SJSA1 (cell line): ENCODE data around the gene SLC14A1. TPM values are rescaled to one million over a fixed set of nuclear protein-coding genes. Genes with fewer than 3 reads are reported as not detected.

Experiments
- DNase-seq, 2 experiments: peaks; one replicate each; pipeline ENCODE4 v3.0.0-alpha.2; 2015 to 2020; ENCODE audit warnings: low spot score in 2 of 2, low read depth in 1 of 2
- H3K27ac ChIP-seq: fragments of 250-450 bp; sonication (Bioruptor Pico); 2 replicates; pipeline ENCODE4 v1.5.1; 2020; ENCODE audit warnings: mild to moderate bottlenecking, moderate library complexity
- H3K27me3 ChIP-seq: fragments of 250-450 bp; sonication (Bioruptor Pico); replicated peaks from 2 replicates; pipeline ENCODE4 v1.5.1; 2020; ENCODE audit warnings: mild to moderate bottlenecking, moderate library complexity
- H3K36me3 ChIP-seq: fragments of 250-450 bp; sonication (Bioruptor Pico); 2 replicates; pipeline ENCODE4 v1.5.1; 2020; ENCODE audit warnings: mild to moderate bottlenecking
- H3K4me1 ChIP-seq: fragments of 250-450 bp; sonication (Bioruptor Pico); replicated peaks from 2 replicates; pipeline ENCODE4 v1.6.1; 2021; ENCODE audit warnings: mild to moderate bottlenecking
- H3K4me3 ChIP-seq: fragments of 250-450 bp; sonication (Bioruptor Pico); 2 replicates; pipeline ENCODE4 v1.5.1; 2020; ENCODE audit warnings: mild to moderate bottlenecking
- H3K9me3 ChIP-seq: fragments of 250-450 bp; sonication (Bioruptor Pico); replicated peaks from 2 replicates; pipeline ENCODE4 v1.5.1; 2020; ENCODE audit warnings: mild to moderate bottlenecking
- total RNA-seq: library from RNA; depleted of rRNA; stranded (reverse); fragments of >200 nt; shearing (Covaris generic); gene quantifications from 2 replicates; pipeline ENCODE4 v1.2.3, GENCODE V29; 2014; rRNA removed

SLC14A1 gene
- total RNA-seq = 5.1 and 7.8 TPM in 2 replicates

GRCh38 chr18:45723567-45724355, at the start of gene SLC14A1:
TSS of gene SLC14A1 (plus strand) at chr18:45724181. CDS start at chr18:45730321, 6,140 bp downstream.
- H3K4me3 ChIP-seq = no peak within 1 kb of the TSS
- no peaks in the 10 kb centered on the region for H3K36me3 ChIP-seq
- no peak within 1 kb of the TSS for H3K27ac ChIP-seq
- no peak for DNase-seq
- H3K4me1 ChIP-seq = peaks cover 33% of the 10 kb centered on the region
- H3K27me3 ChIP-seq = no peaks in the 10 kb centered on the region
- H3K9me3 ChIP-seq = 0 out of 2 replicates have a peak, but pooled peaks cover 3% of the 10 kb centered on the region

GRCh38 chr18:45677276-45677807, 46.6 kb upstream of the SLC14A1 start:
- H3K36me3 ChIP-seq = no peaks in the 10 kb centered on the region
- no peak overlapping the region for H3K27ac ChIP-seq
- no peak overlapping the region for H3K4me3 ChIP-seq
- no peak for DNase-seq
- peaks cover 2% of the 10 kb centered on the region; the same call in 1 of the 2 replicates for H3K27me3 ChIP-seq
- no peaks in the 10 kb centered on the region for H3K9me3 ChIP-seq
- H3K4me1 ChIP-seq = peaks cover 8% of the 10 kb centered on the region

GRCh38 chr18:45678441-45678840, 45.5 kb upstream of the SLC14A1 start:
- peaks cover 2% of the 10 kb centered on the region; the same call in 1 of the 2 replicates for H3K27me3 ChIP-seq
- peaks cover 8% of the 10 kb centered on the region for H3K4me1 ChIP-seq
- no peaks in the 10 kb centered on the region for H3K9me3 ChIP-seq
- H3K27ac ChIP-seq = no peak overlapping the region
- no peaks in the 10 kb centered on the region for H3K36me3 ChIP-seq
- no peak for DNase-seq
- no peak overlapping the region for H3K4me3 ChIP-seq

GRCh38 chr18:45678850-45679249, 45.1 kb upstream of the SLC14A1 start:
- Histone ChIP-seq H3K4me3 (no peak overlapping the region), H3K27ac (no peak overlapping the region), H3K27me3 (peaks cover 2% of the 10 kb centered on the region; the same call in 1 of the 2 replicates), H3K36me3 (no peaks in the 10 kb centered on the region), H3K9me3 (no peaks in the 10 kb centered on the region), H3K4me1 (peaks cover 8% of the 10 kb centered on the region)
- no peak for DNase-seq

GRCh38 chr18:45680066-45680690, 43.8 kb upstream of the SLC14A1 start:
- Histone ChIP-seq H3K27me3 (peaks cover 2% of the 10 kb centered on the region; the same call in 1 of the 2 replicates), H3K27ac (no peak overlapping the region), H3K4me1 (peaks cover 8% of the 10 kb centered on the region), H3K4me3 (no peak overlapping the region), H3K9me3 (no peaks in the 10 kb centered on the region), H3K36me3 (no peaks in the 10 kb centered on the region)
- no peak for DNase-seq

- no peak for DNase-seq
- Histone ChIP-seq H3K36me3 (no peaks in the 10 kb centered on the region), H3K27ac (no peak overlapping the region), H3K27me3 (no peaks in the 10 kb centered on the region; the same call in 1 of the 2 replicates), H3K4me1 (peaks cover 8% of the 10 kb centered on the region), H3K4me3 (no peak overlapping the region), H3K9me3 (no peaks in the 10 kb centered on the region)
Measured at GRCh38 chr18:45682181-45682580, 41.8 kb upstream of the SLC14A1 start.

GRCh38 chr18:45684341-45685115, 39.5 kb upstream of the SLC14A1 start:
- DNase-seq = no peak
- Histone ChIP-seq H3K9me3 (no peaks in the 10 kb centered on the region; the same call in 1 of the 2 replicates), H3K4me3 (no peak overlapping the region), H3K4me1 (peaks cover 8% of the 10 kb centered on the region), H3K36me3 (no peaks in the 10 kb centered on the region), H3K27ac (no peak overlapping the region), H3K27me3 (no peaks in the 10 kb centered on the region)

- no peak overlapping the region for H3K4me3 ChIP-seq
- H3K4me1 ChIP-seq = no peaks in the 10 kb centered on the region
- H3K27me3 ChIP-seq = no peaks in the 10 kb centered on the region
- no peak for DNase-seq
- H3K36me3 ChIP-seq = no peaks in the 10 kb centered on the region
- H3K9me3 ChIP-seq = no peaks in the 10 kb centered on the region; the same call in 1 of the 2 replicates
- H3K27ac ChIP-seq = no peak overlapping the region
Measured at GRCh38 chr18:45686891-45687611, 36.9 kb upstream of the SLC14A1 start.

GRCh38 chr18:45687621-45688020, 36.4 kb upstream of the SLC14A1 start:
- H3K4me3 ChIP-seq = no peak overlapping the region
- H3K36me3 ChIP-seq = no peaks in the 10 kb centered on the region
- H3K27ac ChIP-seq = no peak overlapping the region
- H3K4me1 ChIP-seq = no peaks in the 10 kb centered on the region
- H3K9me3 ChIP-seq = no peaks in the 10 kb centered on the region; the same call in 1 of the 2 replicates
- no peaks in the 10 kb centered on the region for H3K27me3 ChIP-seq
- DNase-seq = no peak

- Histone ChIP-seq H3K9me3 (no peaks in the 10 kb centered on the region; the same call in 1 of the 2 replicates), H3K36me3 (no peaks in the 10 kb centered on the region), H3K27me3 (no peaks in the 10 kb centered on the region), H3K4me3 (no peak overlapping the region), H3K4me1 (no peaks in the 10 kb centered on the region), H3K27ac (no peak overlapping the region)
- DNase-seq = no peak
Measured at GRCh38 chr18:45688113-45688512, 35.9 kb upstream of the SLC14A1 start.

- no peak overlapping the region for H3K4me3 ChIP-seq
- H3K27ac ChIP-seq = no peak overlapping the region
- H3K9me3 ChIP-seq = no peaks in the 10 kb centered on the region; the same call in 1 of the 2 replicates
- no peaks in the 10 kb centered on the region for H3K4me1 ChIP-seq
- H3K27me3 ChIP-seq = no peaks in the 10 kb centered on the region
- DNase-seq = no peak
- no peaks in the 10 kb centered on the region for H3K36me3 ChIP-seq
Measured at GRCh38 chr18:45688833-45689232, 35.1 kb upstream of the SLC14A1 start.

- H3K9me3 ChIP-seq = no peaks in the 10 kb centered on the region; the same call in 1 of the 2 replicates
- DNase-seq = no peak
- H3K27ac ChIP-seq = no peak overlapping the region
Measured at GRCh38 chr18:45689396-45689795, 34.6 kb upstream of the SLC14A1 start.

More at GRCh38 chr18:45689396-45689795, 34.6 kb upstream of the SLC14A1 start:
- H3K27me3 ChIP-seq = no peaks in the 10 kb centered on the region
- H3K4me1 ChIP-seq = no peaks in the 10 kb centered on the region
- no peaks in the 10 kb centered on the region for H3K36me3 ChIP-seq
- H3K4me3 ChIP-seq = no peak overlapping the region
